Stimulated activated CD4-positive, alpha-beta T cell treated with anti-CD3 and anti-CD28 coated beads, Interleukin-15, amount 100 ng/mL, for 24 hours (primary cell): ENCODE measurements around the gene MOSMO.

Experiments used
- DNase-seq: peaks from one replicate; pipeline ENCODE4 v3.0.0-alpha.2; 2020

Gene MOSMO

DNA sequence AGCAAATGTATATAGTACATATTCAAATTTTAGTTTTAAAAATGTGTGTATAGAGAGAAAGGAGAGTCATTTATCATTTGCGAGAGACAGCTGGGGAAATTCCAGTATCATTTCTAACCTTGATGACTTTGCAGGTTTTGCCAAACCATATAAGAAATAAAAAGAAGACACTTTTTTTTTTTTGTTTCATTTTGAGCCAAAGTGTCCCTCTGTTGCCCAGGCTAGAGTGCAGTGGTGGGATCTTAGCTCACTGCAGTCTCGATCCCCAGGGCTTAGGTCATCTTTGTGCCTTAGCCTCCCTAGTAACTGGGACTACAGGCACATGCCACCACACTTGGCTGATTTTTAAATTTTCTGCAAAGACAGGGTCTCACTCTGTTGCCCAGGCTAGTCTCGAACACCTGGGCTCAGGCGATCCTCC is 46.0 kb downstream of the MOSMO start:
- DNase-seq, result no peak

DNA sequence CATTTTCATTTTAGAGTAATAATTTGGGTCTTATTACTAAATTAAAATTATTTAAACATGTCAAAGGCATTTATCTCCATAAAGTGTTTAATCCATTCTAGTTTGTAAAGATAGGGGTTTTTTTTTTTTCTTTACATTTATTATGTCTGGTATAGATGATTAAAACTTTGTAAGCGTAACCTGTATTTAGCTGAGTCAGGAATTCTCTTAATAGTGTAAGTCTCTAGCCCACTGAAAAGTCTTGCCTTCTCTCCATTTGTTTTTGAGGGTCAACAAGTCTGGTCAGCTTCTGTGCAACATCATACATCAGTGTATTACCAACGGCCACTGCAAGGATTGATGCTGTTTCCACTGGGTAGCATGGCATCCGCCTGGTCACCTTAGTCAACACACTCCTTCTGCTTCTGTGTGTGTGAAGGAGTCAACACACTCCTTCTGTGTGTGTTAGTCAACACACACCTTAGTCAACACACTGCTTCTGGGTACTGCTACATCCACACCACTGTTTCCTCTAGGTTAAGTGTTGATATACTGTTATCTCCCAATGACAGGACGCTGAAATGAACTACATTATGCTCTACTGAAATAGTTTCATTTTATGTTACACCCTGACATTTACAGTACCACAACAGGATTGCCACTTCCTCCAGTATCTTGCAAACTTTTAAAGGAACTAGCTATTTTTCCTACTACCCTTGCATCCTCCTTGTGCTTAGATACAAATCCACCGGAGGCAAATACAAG is 47.1 kb downstream of the MOSMO start:
- DNase-seq, result no peak

DNA sequence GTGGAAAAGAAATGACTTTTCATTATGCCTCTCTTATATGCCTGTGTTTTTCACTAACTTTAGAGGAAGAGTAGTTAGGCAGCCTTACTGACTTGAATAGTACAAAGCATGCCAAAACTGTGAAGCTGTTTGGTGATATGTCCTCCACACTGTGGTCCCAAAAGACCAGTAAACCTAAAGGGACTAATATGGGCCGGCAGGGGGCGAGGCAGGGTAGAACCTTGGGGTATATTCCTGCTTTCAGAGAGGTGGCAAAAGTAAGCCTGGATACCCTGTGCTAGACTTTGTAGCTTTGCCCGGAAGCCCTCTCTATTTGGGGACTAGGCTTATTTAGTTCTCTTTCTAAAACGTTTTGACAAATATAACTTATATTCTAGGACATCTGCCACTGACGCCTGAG is 48.0 kb downstream of the MOSMO start:
- no peak for DNase-seq

DNA sequence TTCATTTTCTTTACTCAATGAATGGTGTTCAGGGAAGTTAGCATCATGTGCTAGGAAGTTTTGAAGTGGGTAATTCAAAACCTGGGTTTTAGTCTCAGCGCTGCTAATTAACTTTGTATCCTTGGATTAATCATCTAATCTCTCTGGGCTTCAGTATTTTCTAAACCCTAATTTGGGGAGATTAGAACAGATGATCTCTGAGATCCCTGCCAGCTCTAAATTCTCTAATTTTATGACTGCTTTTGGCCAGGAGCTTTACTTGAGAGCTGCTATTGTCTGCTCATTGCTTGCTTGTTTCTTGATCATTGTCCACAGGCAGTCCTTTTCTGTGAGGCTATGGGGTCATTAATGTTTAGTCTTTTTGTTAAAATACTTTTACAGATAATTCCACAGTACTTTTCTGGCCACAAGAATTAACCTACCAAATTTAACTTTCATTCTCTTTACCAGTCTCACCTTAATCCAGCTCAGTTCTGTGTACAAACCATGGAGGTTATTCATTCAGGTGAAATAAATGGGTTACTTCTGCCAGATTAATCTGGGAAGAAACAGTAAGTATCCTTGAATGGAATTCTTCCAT is 56.1 kb downstream of the MOSMO start:
- DNase-seq, result no peak

DNA sequence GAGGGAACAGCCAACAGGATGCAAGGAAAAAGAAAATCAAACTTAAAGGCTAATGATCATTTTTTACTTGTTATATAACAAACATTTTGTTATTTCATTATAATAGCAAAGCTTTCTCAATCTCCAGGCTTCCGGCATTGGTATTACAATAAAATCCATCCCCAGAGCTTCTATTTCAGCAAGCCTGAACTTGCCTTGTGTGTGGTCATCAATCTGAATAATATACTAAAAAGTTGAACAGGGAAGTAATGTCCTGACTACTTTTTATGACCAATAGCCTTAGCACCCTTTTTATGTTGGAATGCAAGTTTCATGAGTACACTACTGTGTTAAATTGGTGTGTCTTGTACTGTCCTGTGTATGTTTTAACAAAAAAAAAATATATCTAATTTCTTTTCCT is 57.3 kb downstream of the MOSMO start:
- DNase-seq, result no peak

DNA sequence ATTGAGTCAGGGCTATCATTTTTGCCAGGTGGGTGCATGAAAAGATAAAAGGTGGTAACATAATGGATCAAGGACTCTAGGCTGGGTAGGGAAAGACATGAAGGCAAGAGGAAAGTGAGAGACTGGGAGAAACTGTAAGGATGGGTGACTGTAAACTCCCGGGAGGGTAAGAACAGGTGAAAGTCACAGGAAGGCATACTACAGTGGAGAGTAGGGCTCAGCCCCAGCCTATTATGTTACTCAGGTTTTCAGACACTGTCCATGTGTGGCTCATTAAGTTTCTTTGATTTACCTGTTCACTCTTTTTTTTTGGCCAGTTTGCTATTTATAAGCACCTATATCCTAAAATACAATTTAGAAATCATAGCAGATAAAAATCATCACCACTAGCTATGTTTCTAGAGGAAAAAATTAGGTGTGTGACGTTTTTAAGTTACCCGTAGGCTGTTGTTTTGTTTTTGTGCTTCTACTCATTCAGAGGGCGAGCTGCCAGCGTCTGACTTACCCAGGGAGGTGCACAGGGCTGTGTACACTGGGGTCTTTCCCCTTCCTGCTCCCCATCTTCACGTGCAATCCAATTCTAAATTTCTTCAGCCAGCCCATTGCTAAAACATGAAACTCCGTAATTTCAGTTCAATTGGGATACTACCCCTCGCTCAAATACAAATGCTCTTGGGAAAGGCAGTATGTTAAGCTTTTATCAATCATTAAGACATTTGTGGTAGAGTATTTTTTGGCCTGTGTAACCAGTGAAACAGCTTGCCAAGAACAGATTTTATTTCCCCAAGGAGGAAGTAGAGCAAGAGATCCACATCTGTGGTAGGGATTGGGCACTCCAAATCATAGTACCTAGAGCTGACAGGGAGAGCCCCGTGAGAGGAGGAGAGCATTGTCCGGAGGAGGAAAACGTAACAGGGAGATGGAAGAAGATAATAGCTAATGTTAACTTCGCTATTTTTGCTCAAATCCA is 62.7 kb downstream of the MOSMO start:
- no peak for DNase-seq

DNA sequence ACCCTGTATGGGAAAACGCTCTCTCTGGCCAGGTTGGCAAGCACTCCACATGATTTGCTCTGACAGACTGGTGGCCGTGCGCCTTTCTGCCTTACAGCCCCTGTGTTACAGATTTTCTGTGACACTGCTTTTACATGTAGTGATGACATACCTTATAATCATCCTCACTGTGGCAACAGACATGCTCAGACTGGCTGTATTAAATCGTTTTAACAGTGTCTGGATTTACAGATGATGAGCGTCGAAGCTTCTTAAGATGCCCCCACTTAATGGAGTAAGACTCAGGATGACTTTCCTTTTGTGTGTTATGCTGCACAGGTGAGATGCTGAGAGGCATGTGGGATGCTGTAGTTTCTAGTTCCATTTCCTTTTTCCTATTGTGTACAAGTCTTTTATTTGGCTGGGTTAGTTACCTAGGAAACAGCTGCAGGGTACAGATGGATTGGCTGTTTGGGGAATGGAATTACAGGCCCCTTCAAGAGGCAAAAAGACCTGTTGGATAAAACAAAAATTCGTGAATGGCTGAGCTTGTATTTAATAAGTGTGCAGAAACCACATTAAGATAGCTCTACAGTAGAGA is 63.5 kb downstream of the MOSMO start:
- DNase-seq, result no peak

DNA sequence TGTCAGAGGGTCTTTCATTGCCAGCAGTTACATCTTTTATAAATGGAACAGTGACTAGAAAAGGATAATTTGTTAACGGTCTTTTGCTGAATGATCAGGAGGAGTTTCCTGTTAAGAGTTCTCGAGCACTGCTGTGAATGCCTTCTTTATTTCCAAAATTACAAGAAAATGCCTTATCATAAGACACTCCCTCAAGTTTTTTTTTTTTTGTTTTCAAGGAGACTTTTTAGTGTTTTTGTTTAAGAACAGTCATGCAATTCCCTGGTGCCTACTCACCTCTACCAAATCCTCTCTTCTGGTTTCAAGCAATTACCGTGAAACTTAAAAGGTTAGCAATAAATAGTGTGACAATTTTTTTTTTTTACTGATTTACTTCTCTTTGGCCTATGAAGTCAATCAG is 65.4 kb downstream of the MOSMO start:
- DNase-seq, result no peak

DNA sequence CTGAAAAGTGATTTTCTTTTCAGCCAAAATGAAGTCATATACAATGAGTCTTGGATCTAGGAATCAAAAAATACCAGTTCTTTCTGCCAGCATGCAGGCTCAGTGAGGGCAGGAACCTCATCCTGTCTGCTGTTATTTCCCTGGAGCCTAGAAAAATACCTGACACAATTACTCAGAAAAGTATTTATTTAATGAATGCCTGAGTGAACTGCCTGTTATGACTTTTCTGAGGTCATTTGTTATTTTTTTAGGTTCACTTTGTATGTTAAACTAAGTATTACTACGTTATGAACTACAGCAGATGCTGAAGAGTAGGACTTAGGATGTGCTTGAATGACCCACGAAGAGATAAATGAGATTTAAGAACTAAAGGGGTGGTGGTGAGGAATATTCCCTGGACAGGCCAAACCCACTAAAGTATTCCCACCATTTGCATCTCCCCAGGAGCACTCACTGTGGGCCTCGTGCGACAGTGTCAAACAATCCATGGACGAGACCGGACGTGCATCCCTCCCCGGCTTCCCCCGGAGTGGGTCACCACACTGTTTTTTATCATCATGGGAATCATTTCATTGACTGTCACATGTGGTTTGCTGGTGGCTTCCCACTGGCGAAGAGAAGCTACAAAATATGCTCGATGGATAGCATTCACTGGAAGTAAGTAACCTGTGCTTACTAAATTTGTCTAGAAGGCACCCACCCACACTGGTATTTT is 67.3 kb downstream of the MOSMO start:
- no peak for DNase-seq

DNA sequence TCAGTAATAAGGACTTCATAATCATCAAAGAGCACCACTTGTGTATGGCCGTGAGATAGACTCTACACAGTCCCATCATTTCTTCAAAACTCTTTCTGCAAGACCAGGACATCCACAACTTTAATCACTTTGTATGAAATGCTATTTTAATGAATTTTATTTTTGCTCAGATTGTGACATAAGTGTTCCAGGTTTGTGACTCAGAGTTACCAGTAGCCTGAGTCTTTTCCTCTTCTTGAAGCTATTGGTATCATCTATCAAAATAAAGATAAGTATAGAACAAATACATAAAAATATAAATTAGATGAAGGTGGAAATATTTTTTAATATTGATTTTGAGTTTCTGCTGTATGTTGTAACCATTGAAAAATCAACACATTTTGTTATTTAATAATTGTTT is 67.9 kb downstream of the MOSMO start:
- DNase-seq, result no peak

DNA sequence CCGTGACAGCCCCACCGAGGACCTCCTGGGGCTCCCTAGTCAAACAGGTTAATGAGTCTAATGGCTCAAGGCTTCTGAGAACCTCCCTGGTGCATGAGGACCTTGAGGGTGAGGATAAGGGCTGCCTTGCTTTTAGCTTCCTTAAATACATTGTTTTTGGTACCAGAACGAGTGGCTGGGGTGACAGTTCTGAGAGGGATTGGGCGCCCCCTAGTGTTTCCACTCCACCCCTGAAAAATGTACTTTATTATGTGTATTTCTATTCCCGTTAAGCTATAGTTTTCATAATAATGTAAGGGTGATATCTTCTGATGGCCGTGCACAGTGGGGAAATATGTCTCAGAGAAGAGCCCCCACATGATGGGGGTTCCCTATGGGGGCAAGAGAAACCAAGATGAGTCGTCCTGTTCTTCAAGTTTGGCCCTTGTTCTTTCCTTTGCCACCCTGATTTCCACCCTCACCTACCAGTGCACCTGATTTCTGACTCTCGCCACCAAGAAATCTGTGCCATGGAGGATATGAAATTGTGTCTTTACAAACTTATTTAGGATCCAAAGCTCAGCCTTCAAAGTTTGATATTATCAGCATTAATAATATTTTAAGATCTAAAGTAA is 69.9 kb downstream of the MOSMO start:
- peak; percentile 83 for DNase-seq

DNA sequence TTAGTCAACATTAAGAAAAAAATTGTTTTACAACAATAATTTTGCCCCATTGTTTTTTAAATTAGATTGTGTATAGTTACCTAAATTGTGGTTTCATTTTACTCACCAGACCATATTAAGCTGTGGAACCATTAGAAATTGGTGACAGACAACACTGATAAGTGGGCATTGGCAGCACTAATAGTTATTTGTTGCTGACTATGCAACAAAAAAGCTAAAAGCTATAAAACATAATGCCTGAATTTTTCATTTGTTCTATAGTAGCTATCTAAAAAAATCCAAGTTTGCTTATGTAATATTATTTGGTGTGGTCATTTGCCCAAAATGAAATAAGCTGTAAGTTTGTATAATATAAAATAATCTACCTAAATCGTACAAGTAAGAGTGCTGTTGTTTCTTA is 70.7 kb downstream of the MOSMO start:
- no peak for DNase-seq

DNA sequence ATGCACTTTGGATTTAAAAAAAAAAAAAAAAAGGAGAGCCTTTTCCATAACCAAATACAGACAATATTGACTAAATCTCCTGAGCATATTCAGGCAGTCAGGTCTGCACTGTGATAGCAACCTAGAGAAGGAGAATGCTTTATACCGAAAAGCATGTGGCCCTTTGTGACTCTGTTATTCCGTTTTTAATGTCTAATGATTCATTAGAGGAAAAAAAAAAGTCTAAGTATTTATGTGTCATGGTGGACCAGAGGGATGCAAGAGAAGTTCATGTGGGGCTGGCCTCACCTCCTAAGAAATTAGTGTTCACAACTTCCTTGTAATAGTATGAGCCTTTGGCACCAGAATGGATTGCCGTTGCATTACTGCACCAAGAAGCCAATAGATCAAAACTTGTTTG is 73.1 kb downstream of the MOSMO start:
- DNase-seq, result no peak

DNA sequence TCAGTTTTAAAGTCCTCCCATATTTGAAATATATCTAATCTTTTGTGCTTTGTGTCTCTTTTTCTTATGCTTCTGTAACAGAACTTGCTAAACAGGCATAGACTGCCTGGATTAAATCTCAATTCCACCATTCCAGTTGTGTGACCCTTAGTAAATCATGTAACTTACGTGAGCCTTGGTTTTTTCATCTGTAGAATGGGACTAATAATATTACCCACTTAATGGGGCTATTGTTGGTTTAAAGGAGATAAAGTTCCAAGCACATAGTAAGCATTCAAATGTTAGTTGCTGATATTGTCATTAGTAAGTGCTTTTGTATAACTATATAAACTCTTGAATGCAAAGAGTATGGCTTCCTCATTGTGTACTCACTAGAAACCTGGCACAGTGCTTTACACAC is 78.5 kb downstream of the MOSMO start:
- no peak for DNase-seq

DNA sequence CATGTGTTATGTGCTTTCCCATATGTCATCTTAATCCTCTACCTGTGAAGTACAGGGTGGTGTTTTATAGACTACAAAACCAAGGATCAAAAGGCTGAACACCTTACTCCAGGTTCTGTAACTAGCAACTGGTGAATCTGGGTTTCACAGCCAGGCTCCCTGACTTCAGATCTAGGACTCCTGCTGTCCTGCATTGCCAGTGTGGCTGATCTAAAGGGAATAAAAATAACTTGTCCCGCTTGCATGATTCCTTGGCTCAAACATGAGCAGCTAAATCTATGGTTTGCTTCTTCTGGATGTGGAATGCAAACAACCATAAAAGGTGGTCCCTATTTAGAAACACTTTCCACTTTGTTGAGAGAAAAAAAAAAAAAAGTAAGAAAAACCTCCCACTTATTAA is 80.7 kb downstream of the MOSMO start:
- DNase-seq, result no peak

DNA sequence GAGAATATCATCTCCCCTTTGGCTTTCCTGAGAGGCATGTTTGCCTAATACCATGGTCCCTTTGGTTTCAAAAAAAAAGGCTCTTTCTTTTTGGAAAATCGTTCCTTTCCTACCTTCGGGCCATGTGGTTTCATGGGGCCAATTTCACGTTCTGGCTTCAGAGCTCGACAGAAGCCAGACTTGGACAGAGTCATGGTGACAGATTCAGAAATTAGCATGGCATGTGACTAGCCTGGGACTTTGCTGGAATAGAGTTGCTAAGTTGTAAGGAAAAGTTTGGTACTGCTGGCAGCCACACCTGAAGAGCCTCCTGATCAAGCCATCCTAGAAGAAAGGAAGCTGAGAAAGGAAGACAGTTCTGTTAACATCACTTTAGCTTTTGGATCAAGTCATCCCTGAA is 82.0 kb downstream of the MOSMO start:
- DNase-seq, result no peak

DNA sequence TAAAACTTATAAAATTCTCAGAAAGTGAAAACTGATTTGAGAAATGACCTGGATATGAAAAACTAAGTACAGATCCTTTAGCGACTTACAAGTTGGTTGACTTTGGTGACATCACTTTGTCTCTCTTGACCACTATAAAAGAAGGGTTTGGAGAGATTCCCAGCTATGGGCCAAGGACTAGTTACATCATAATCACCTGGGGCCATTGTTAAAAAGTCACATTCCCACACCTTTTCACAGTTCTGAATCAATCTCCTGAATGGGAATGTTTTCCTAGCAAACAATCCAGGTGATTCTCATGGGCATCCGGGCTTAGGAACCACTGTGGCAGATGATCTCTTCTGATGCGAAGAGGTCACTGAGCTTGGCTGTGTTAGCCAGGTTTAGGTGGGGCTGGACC is 83.8 kb downstream of the MOSMO start:
- DNase-seq, result no peak

DNA sequence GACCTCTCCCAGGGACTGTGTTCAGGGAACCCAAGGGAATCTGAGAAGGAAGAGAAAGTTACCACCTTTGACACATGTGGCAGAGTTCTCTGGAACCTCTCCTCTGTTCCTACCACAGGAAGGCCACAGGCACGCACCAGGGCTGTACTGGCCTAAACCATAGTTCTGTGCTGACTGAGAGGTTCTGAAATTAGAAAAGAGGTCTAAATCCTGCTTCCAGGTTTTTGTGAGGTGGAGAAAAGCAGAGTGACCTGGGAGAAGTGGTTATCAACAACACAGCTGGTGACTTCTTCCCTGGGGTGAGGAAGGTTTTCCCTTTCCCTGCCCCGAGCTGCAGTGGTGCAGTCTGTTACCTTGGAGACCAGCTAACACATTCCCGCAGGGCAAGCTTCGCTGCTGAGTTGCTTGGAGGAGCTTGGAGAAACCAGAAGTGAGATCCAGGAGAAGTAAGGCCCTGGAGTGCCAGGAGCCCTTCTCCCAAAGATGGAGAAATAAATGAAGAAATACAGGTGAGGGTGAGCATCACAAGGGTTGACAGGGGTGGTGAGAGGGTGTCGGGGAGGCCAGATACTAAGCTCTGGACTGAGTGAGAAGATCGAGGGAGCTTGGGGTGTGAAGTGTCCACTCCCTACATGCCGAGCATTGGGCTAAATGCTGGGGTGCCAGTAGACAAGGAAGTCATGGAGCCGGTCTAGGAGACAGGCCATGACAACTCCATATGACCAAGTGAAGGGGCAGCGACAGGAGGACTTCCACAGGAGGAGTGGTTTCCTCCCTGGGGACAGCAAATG is 84.4 kb downstream of the MOSMO start, which contains the start of gene VWA3A:
VWA3A (plus strand) TSS at position 399 of the 791 bp plus-strand sequence; CDS start at position 496, 97 bp downstream.
- DNase-seq, result no peak

DNA sequence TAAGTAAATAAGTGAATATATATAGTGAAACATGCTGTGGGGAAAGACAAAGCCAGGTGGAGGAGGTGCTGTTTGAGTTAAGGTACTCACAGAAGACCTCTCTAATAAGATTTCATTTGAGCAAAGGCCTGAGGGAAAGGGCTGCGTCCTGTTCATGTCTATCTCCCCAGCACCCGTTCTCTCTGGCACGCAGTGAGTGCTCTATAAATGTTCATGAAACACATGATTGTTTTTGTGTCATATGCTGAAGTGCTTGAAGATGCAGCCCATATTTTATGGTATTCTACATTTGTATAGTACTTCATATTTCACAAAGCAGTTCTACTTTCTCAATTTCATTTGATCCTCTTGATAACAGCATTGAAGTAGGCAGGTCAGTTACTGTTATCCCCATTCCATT is 85.4 kb downstream of the MOSMO start:
- DNase-seq, result no peak

DNA sequence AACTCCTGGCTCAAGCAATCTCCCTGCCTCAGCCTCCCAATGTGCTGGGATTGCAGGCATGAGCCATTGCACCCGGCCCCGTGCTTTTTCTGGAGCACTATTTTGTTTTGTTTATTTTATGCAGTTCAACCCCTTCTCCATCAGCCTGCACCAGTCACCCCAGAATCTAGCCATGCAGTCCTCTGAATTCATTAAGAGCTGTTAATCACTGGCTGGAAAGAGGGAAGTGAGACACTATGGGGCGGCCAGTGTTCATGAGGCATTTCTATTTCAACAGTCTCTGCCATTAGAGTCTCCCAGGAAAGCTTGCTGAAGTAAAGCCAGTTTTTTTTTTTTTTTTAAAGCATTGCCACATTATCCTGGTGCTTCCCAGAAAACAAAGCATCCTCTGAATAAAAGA is 86.1 kb downstream of the MOSMO start:
- DNase-seq, result no peak
